H1 (cell line): ENCODE data around the gene TET2. TPM values are rescaled to one million over a fixed set of nuclear protein-coding genes. Genes with fewer than 3 reads are reported as not detected.

Experiments used
- CTCF ChIA-PET: fragments of 300-600 bp; sonication (Branson Sonifier 250); formaldehyde crosslinking; loops from one replicate; lab custom pipeline; 2021; ENCODE audit not compliant: partially characterized antibody; lab: Charles Lee
- POLR2A ChIA-PET: fragments of 300-600 bp; sonication (Branson Sonifier 250); formaldehyde crosslinking; loops from one replicate; lab custom pipeline; 2021; ENCODE audit warnings: inconsistent platforms; ENCODE audit not compliant: partially characterized antibody; lab: Charles Lee
- DNase-seq, 2 experiments: peaks; one replicate each; pipeline versions ENCODE4 v3.0.0 to v3.0.0-alpha.2; 2010 to 2022; ENCODE audit warnings: low spot score in 2 of 2, low read depth in 1 of 2, mixed read lengths in 1 of 2
- FAIRE-seq: peaks from 2 replicates; lab custom pipeline; 2011; peaks lifted over from hg19 to GRCh38; lab: Jason Lieb, UNC
- H2AFZ ChIP-seq: 2 replicates; pipeline ENCODE4 v1.8.1; 2012; ENCODE audit warnings: low read length, inconsistent platforms
- H2AK5ac ChIP-seq: 2 replicates; pipeline ENCODE4 v1.6.1; 2013; ENCODE audit warnings: low read depth, low read length
- H2BK120ac ChIP-seq: replicated peaks from 2 replicates; pipeline ENCODE3; 2013; ENCODE audit warnings: low read depth, low read length, inconsistent platforms
- H2BK12ac ChIP-seq: 2 replicates; pipeline ENCODE4 v1.6.1; 2013; ENCODE audit warnings: low read depth, low read length
- H2BK15ac ChIP-seq: 2 replicates; pipeline ENCODE4 v1.6.1; 2013; ENCODE audit warnings: low read length
- H2BK20ac ChIP-seq: 2 replicates; pipeline ENCODE4 v1.6.1; 2013; ENCODE audit warnings: low read length
- H2BK5ac ChIP-seq: 2 replicates; pipeline ENCODE4 v1.6.1; 2013; ENCODE audit warnings: low read depth, low read length
- H3K14ac ChIP-seq: 2 replicates; pipeline ENCODE4 v1.6.1; 2013; ENCODE audit warnings: inconsistent platforms; ENCODE audit not compliant: insufficient read length
- H3K18ac ChIP-seq: 2 replicates; pipeline ENCODE4 v1.6.1; 2013; ENCODE audit warnings: low read length; ENCODE audit errors: extremely low read depth
- H3K23ac ChIP-seq: 2 replicates; pipeline ENCODE4 v1.6.1; 2013; ENCODE audit warnings: inconsistent platforms; ENCODE audit not compliant: insufficient read length
- H3K23me2 ChIP-seq: 2 replicates; pipeline ENCODE4 v1.6.1; 2013; ENCODE audit warnings: low read depth, low read length
- H3K27ac ChIP-seq: 2 replicates; pipeline ENCODE4 v1.6.1; 2011; ENCODE audit warnings: low read depth, low read length, inconsistent platforms
- H3K27me3 ChIP-seq, 4 experiments: replicated peaks in 1 of 4; 1 replicate in 1 of 4; 2 replicates in 3 of 4; pipeline versions ENCODE4 v1.6.1 to v1.8.1; 2011 to 2013; ENCODE audit warnings: low read length in 3 of 4, mild to moderate bottlenecking in 3 of 4, inconsistent platforms in 2 of 4, mixed read lengths in 2 of 4, moderate library complexity in 1 of 4; ENCODE audit not compliant: control insufficient read depth in 3 of 4, insufficient read depth in 3 of 4; ENCODE audit errors: extremely low read depth in 1 of 4
- H3K36me3 ChIP-seq, 4 experiments: 2 replicates each; pipeline versions ENCODE4 v1.6.1 to v1.8.1; 2011 to 2013; ENCODE audit warnings: mild to moderate bottlenecking in 4 of 4, low read length in 3 of 4, moderate library complexity in 2 of 4, control low read depth in 1 of 4, inconsistent platforms in 1 of 4; ENCODE audit not compliant: insufficient read depth in 4 of 4, control insufficient read depth in 2 of 4
- H3K4ac ChIP-seq: replicated peaks from 2 replicates; pipeline ENCODE3; 2013; ENCODE audit warnings: low read length, low read depth, mixed read lengths, inconsistent platforms; ENCODE audit not compliant: insufficient read length
- H3K4me1 ChIP-seq, 4 experiments: replicated peaks in 1 of 4; 1 replicate in 1 of 4; 2 replicates in 3 of 4; pipeline versions ENCODE4 v1.6.1 to v1.8.1; 2011 to 2013; ENCODE audit warnings: low read length in 3 of 4, inconsistent platforms in 2 of 4, mixed read lengths in 1 of 4; ENCODE audit not compliant: insufficient read depth in 4 of 4, control insufficient read depth in 3 of 4
- H3K4me2 ChIP-seq, 2 experiments: 2 replicates each; pipeline versions ENCODE4 v1.6.1 to v1.8.1; 2011 to 2013; ENCODE audit warnings: low read depth in 2 of 2, low read length in 2 of 2, control low read depth in 1 of 2, inconsistent platforms in 1 of 2, mild to moderate bottlenecking in 1 of 2; ENCODE audit not compliant: insufficient read depth in 1 of 2
- H3K4me3 ChIP-seq, 4 experiments: fragments of 200-600, 300-600 bp in 1 of 4; sonication (generic), shearing (Covaris generic), sonication (Bioruptor Twin) in 1 of 4; 2 replicates each; pipeline versions ENCODE4 v1.5.1 to v1.8.1; 2011 to 2016; ENCODE audit warnings: low read length in 4 of 4, low read depth in 3 of 4, control low read depth in 2 of 4, inconsistent platforms in 2 of 4, mild to moderate bottlenecking in 2 of 4, mixed read lengths in 1 of 4, moderate library complexity in 1 of 4; ENCODE audit not compliant: insufficient read depth in 2 of 4; ENCODE audit errors: extremely low read depth in 1 of 4
- H3K56ac ChIP-seq: replicated peaks from 2 replicates; pipeline ENCODE3; 2013; ENCODE audit warnings: low read depth, mild to moderate bottlenecking, mixed read lengths, low read length, inconsistent platforms; ENCODE audit not compliant: insufficient read length
- H3K79me1 ChIP-seq: 2 replicates; pipeline ENCODE4 v1.6.1; 2013; ENCODE audit warnings: low read depth, low read length, control low read depth
- H3K79me2 ChIP-seq, 2 experiments: 2 replicates each; pipeline versions ENCODE4 v1.6.1 to v1.8.1; 2012 to 2013; ENCODE audit warnings: low read length in 2 of 2, mild to moderate bottlenecking in 2 of 2, inconsistent platforms in 1 of 2; ENCODE audit not compliant: insufficient read depth in 2 of 2, control insufficient read depth in 1 of 2
- H3K9ac ChIP-seq, 4 experiments: replicated peaks in 1 of 4; 1 replicate in 1 of 4; 2 replicates in 3 of 4; pipeline versions ENCODE4 v1.6.1 to v1.8.1; 2011 to 2013; ENCODE audit warnings: low read depth in 3 of 4, low read length in 3 of 4, control low read depth in 2 of 4, mild to moderate bottlenecking in 2 of 4, moderate library complexity in 2 of 4, inconsistent platforms in 1 of 4; ENCODE audit errors: extremely low read depth in 1 of 4
- H3K9me3 ChIP-seq, 2 experiments: 2 replicates each; pipeline versions ENCODE4 v1.6.1 to v1.8.1; 2012 to 2013; ENCODE audit warnings: mild to moderate bottlenecking in 2 of 2, moderate library complexity in 2 of 2, control low read depth in 1 of 2, inconsistent platforms in 1 of 2, low read depth in 1 of 2, low read length in 1 of 2, mixed read lengths in 1 of 2; ENCODE audit not compliant: insufficient read depth in 2 of 2
- H4K20me1 ChIP-seq, 2 experiments: replicated peaks in 1 of 2; 2 replicates each; pipeline versions ENCODE3 to v1.8.1; 2011 to 2013; ENCODE audit warnings: inconsistent platforms in 2 of 2, low read length in 2 of 2, mild to moderate bottlenecking in 1 of 2; ENCODE audit not compliant: insufficient read depth in 2 of 2, control insufficient read depth in 1 of 2
- H4K5ac ChIP-seq: 2 replicates; pipeline ENCODE4 v1.6.1; 2013; ENCODE audit warnings: low read length, low read depth, mixed read lengths, inconsistent platforms; ENCODE audit not compliant: insufficient read length
- H4K8ac ChIP-seq: 2 replicates; pipeline ENCODE4 v1.8.0; 2013; ENCODE audit warnings: mild to moderate bottlenecking, moderate library complexity, low read length, inconsistent platforms; ENCODE audit not compliant: insufficient read depth; ENCODE audit errors: extremely low read depth
- H4K91ac ChIP-seq: replicated peaks from 2 replicates; pipeline ENCODE3; 2013; ENCODE audit warnings: low read length, mixed read lengths, inconsistent platforms; ENCODE audit not compliant: insufficient read length
- ATF3 ChIP-seq: IDR thresholded peaks from 2 replicates; pipeline ENCODE4 v1.6.1; 2011; ENCODE audit warnings: low read depth, mild to moderate bottlenecking, low read length; ENCODE audit not compliant: insufficient read depth
- FOSL1 ChIP-seq: IDR thresholded peaks from 2 replicates; pipeline ENCODE4 v1.6.1; 2011; ENCODE audit warnings: mild to moderate bottlenecking, low read depth, low read length, moderate library complexity; ENCODE audit not compliant: insufficient read depth
- JUND ChIP-seq: IDR thresholded peaks from 2 replicates; pipeline ENCODE4 v1.6.1; 2011; ENCODE audit warnings: mild to moderate bottlenecking, improper control_type of control experiment, low read length
- RFX5 ChIP-seq: IDR thresholded peaks from 2 replicates; pipeline ENCODE4 v1.6.1; 2011; ENCODE audit warnings: low read depth, low read length, improper control_type of control experiment, borderline replicate concordance
- RNF2 ChIP-seq: fragments of 200-900, 300-1000 bp; sonication (generic); IDR thresholded peaks from 2 replicates; pipeline ENCODE4 v1.7.1; 2016; ENCODE audit warnings: borderline replicate concordance, low read depth, mild to moderate bottlenecking, antibody characterized with exemption, low read length; ENCODE audit not compliant: poor library complexity, severe bottlenecking; ENCODE audit errors: missing control alignments
- SUZ12 ChIP-seq: fragments of 200-600 bp; sonication (generic); IDR thresholded peaks from 2 replicates; pipeline ENCODE4 v1.6.1; 2012; ENCODE audit warnings: mild to moderate bottlenecking, inconsistent platforms, low read length, moderate library complexity, mixed read lengths
- USF2 ChIP-seq: IDR thresholded peaks from 2 replicates; pipeline ENCODE4 v1.6.1; 2011; ENCODE audit warnings: low read length, improper control_type of control experiment
- WGBS, 2 experiments: shearing (Covaris generic) in 1 of 2; methylation state at CpG; one replicate each; pipeline versions ENCODE4 v1.1.6 to v1.1.7; 2013 to 2015; ENCODE audit warnings: low lambda C conversion rate in 2 of 2, mixed read lengths in 2 of 2, inconsistent platforms in 1 of 2, low coverage in 1 of 2, missing lambda C conversion rate in 1 of 2; ENCODE audit not compliant: insufficient replicate concordance in 2 of 2, insufficient coverage in 1 of 2, insufficient read length in 1 of 2; ENCODE audit errors: extremely low coverage in 1 of 2, missing lambda C conversion rate in 1 of 2; 5-methylcytosine and 5-hydroxymethylcytosine counted together
- polyA plus RNA-seq, 7 experiments: library from polyadenylated mRNA; depleted of rRNA in 3 of 7; stranded (reverse) in 5 of 7; unstranded in 2 of 7; fragments of >200 nt in 5 of 7; fragments of 200-250 nt in 2 of 7; gene quantifications; 1 replicate in 5 of 7; 2 replicates in 1 of 7; 4 replicates in 1 of 7; pipeline versions ENCODE4 v1.2.1 to v1.2.3, GENCODE V29; 2011 to 2013; ENCODE audit warnings: missing spikeins in 2 of 7, mixed read lengths in 2 of 7
- total RNA-seq: library from RNA; stranded (reverse); fragmentation: NEBNext Ultra II Directional; extraction: Animal tissue kit (Norgen Biotek cat#: 25700); gene quantifications from 2 replicates; pipeline ENCODE4 v1.2.1, GENCODE V29; 2021

The TET2 gene
- total and polyA plus RNA-seq, 2 of the 8 experiments (the other 6 are each of a cell fraction or from before 2014, with no cell fraction given) = 1.0 to 2.6 TPM

- Histone ChIP-seq H3K27ac (no peak overlapping the region), H2BK15ac (no peak overlapping the region), H3K14ac (no peak overlapping the region), H3K79me2 (no peaks in the 10 kb centered on the region), H3K27me3 (peaks cover 24 to 74% (median 60%) of the 10 kb centered on the region in 4 experiments), H2BK20ac (no peak overlapping the region), H3K23ac (no peak overlapping the region), H4K5ac (no peak overlapping the region), H2AFZ (0 out of 2 replicates have a peak overlapping the region, but pooled peaks have one; percentile 98), H3K9me3 (no peaks in the 10 kb centered on the region), H3K79me1 (no peaks in the 10 kb centered on the region), H3K36me3 (no peaks in the 10 kb centered on the region), H3K9ac (peak overlapping the region in 1 of 4 experiments; percentile 8; a peak in 2 of 7 replicates), H2AK5ac (no peak overlapping the region), H4K20me1 (peaks cover 3 to 7% of the 10 kb centered on the region in 2 experiments), H3K4me2 (peak overlapping the region; percentile 85 to 96), H3K56ac (no peak overlapping the region), H4K91ac (no peak overlapping the region), H3K4ac (no peak overlapping the region), H3K4me3 (peak overlapping the region; percentile 85 to 91 (median 88)), H4K8ac (no peak overlapping the region), H2BK12ac (no peak overlapping the region), H3K4me1 (peaks cover 0 to 3% (median 0%) of the 10 kb centered on the region in 4 experiments; a peak in 2 of 7 replicates), H2BK5ac (no peak overlapping the region), H3K18ac (no peak overlapping the region), H2BK120ac (no peak overlapping the region), H3K23me2 (peaks cover 13% of the 10 kb centered on the region)
- DNase-seq (no peak), FAIRE-seq (no peak)
- CTCF ChIA-PET = interaction anchor here (0.7 to 1.2 kb wide), 3 partner anchors 112 to 314 kb away, joined by 3 read pairs; no protein-coding TSS in a partner anchor
- TF ChIP-seq SUZ12 (no peak), FOSL1 (no peak), RNF2 (peak; percentile 76), JUND (no peak), RFX5 (no peak), ATF3 (no peak), USF2 (no peak)
- POLR2A ChIA-PET = interaction anchor here (0.8 to 1.8 kb wide), 4 partner anchors 8 to 326 kb away, joined by 3 to 9 read pairs (median 4); partner anchors contain the start of gene PPA2
- 4% methylated on average over 15 of the region's 16 CpGs; no CpG with 5 or more reads in 1 of the 2 experiments for WGBS, 2 experiments
Observed at GRCh38 chr4:105147553-105148161, 981 bp downstream of the TET2 start.
